PC-3 (cell line): Measurements from ENCODE around the gene KSR1. TPM values are rescaled to one million over a fixed set of nuclear protein-coding genes. Genes with fewer than 3 reads are reported as not detected.

Experiments used
- ATAC-seq: fragments of 200-7000 bp; cut with Tn5 transposase; 2 replicates; pipeline ENCODE4 v1.9.1; 2020; ENCODE audit warnings: mild to moderate bottlenecking, moderate library complexity
- BruUV-seq: library from RNA; stranded (reverse); fragments of 400-500 nt; replicated peaks from 2 replicates; lab custom pipeline; 2021; lab: Mats Ljungman, UMichigan
- CTCF ChIA-PET: fragments of 300-600 bp; sonication (Branson Sonifier 250); formaldehyde crosslinking; loops from one replicate; lab custom pipeline; 2022; ENCODE audit warnings: antibody characterized with exemption; lab: Charles Lee
- POLR2A ChIA-PET: fragments of 300-600 bp; sonication (Branson Sonifier 250); formaldehyde crosslinking; loops from one replicate; lab custom pipeline; 2022; ENCODE audit warnings: antibody characterized with exemption; ENCODE audit not compliant: unreplicated experiment; lab: Charles Lee
- DNase-seq: peaks from one replicate; pipeline ENCODE4 v3.0.0-alpha.2; 2015
- H2AFZ ChIP-seq: fragments of 300-600 bp; sonication (generic); 2 replicates; pipeline ENCODE4 v1.6.0; 2016; ENCODE audit warnings: antibody characterized with exemption, low read length
- H3F3A ChIP-seq: fragments of 300-600 bp; sonication (generic); one replicate; pipeline ENCODE4 v1.6.0; 2017; ENCODE audit warnings: antibody characterized with exemption, low read length, control low read depth, mild to moderate bottlenecking; ENCODE audit not compliant: unreplicated experiment
- H3K27ac ChIP-seq: fragments of 300-600 bp; sonication (generic); 2 replicates; pipeline ENCODE4 v1.5.1; 2016; ENCODE audit warnings: mild to moderate bottlenecking, low read length
- H3K27me3 ChIP-seq: fragments of 300-600 bp; sonication (generic); 2 replicates; pipeline ENCODE4 v1.6.1; 2016; ENCODE audit warnings: low read length, mixed read lengths
- H3K36me3 ChIP-seq: fragments of 300-600 bp; sonication (generic); 2 replicates; pipeline ENCODE4 v1.6.1; 2016; ENCODE audit warnings: low read depth, mixed run types, low read length, mixed read lengths
- H3K4me1 ChIP-seq: fragments of 300-600 bp; sonication (generic); 2 replicates; pipeline ENCODE4 v1.5.1; 2016; ENCODE audit warnings: low read length; ENCODE audit not compliant: insufficient read depth
- H3K4me2 ChIP-seq: fragments of 300-600 bp; sonication (generic); 2 replicates; pipeline ENCODE4 v1.6.0; 2016; ENCODE audit warnings: low read length
- H3K4me3 ChIP-seq: fragments of 300-600 bp; sonication (generic); 2 replicates; pipeline ENCODE4 v1.5.1; 2016; ENCODE audit warnings: mild to moderate bottlenecking, low read length, mixed read lengths
- H3K79me2 ChIP-seq: fragments of 300-600 bp; sonication (generic); 2 replicates; pipeline ENCODE4 v1.6.1; 2017; ENCODE audit warnings: low read length, mixed read lengths
- H3K9ac ChIP-seq: fragments of 300-600 bp; sonication (generic); 2 replicates; pipeline ENCODE4 v1.6.0; 2016; ENCODE audit warnings: mild to moderate bottlenecking, low read length
- H3K9me2 ChIP-seq: fragments of 300-600 bp; sonication (generic); replicated peaks from 2 replicates; pipeline ENCODE4 v1.6.1; 2016; ENCODE audit warnings: mixed run types, low read length, mixed read lengths
- H3K9me3 ChIP-seq: fragments of 300-600 bp; sonication (generic); 2 replicates; pipeline ENCODE4 v1.6.1; 2016; ENCODE audit warnings: low read length, mixed read lengths
- H4K20me1 ChIP-seq: fragments of 300-600 bp; sonication (generic); 2 replicates; pipeline ENCODE4 v1.6.1; 2016; ENCODE audit warnings: low read length, mixed read lengths
- EZH2 ChIP-seq: fragments of 300-600 bp; sonication (generic); IDR thresholded peaks from one replicate; pipeline ENCODE4 v1.6.1; 2017; ENCODE audit warnings: antibody characterized with exemption, mild to moderate bottlenecking, low read length; ENCODE audit not compliant: unreplicated experiment
- EZH2phosphoT487 ChIP-seq: fragments of 300-600 bp; sonication (generic); IDR thresholded peaks from 2 replicates; pipeline ENCODE4 v1.6.1; 2018; ENCODE audit warnings: mild to moderate bottlenecking, antibody characterized with exemption, low read length, borderline replicate concordance
- intact Hi-C: fragments of 100-400 bp; cut with micrococcal nuclease; formaldehyde crosslinking; loops from 2 replicates; pipeline ENCODE4 v1.9.0; 2023
- total RNA-seq: library from RNA; depleted of rRNA; stranded (reverse); fragments of >200 nt; gene quantifications from 2 replicates; pipeline ENCODE4 v1.2.3, GENCODE V29; 2014
- TF ChIP-seq, protein P1 (sequence below): fragments of 300-600 bp; sonication (generic); conservative IDR thresholded peaks from 2 replicates; pipeline ENCODE4 v1.5.1; 2017; ENCODE audit warnings: antibody characterized with exemption, low read depth, mild to moderate bottlenecking, low read length

Gene KSR1
- total RNA-seq, 1 experiment from 2014 or later = 1.0 TPM

DNA sequence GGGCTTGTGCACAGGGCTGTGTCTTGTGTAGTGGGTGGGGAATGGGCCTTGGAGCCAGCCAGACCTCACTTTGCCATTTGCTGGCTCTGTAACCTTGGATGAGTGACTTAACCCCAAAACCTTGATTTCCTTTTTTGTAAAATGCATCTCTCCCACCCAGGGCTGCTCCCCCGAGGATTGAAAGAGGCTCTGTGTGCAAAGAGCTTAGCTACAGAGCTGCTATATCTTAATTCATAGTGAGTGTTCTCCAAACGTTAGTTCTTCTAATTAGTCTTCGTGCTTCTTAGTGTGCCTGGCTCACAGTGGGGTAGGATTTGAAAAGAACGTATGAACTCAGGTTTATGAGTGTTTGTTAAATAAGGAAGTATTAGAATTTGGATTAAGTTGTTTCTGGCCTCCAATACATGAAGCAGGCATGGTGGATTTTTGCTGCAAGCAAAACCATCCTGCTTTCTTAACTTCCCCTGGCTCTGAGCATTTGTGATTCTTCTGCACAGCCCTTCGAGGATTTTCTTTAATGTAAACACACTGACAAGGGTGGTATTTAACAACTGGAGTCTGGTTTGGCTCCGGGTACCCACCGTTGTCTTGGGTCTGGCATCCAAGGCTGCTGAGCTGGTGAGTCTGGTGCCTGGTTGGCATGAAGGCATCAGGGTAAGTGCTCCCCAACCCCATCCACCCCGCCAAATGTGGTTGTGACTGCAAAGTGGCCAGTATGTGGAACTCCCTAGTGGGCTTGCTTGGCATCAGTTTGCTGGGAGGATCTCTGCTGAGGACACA, 29.7 kb downstream of the KSR1 start:
- no peak overlapping the region for H3K4me2 ChIP-seq
- H2AFZ ChIP-seq = no peak overlapping the region
- no peak overlapping the region for H3K27ac ChIP-seq
- H3K4me1 ChIP-seq = no peaks in the 10 kb centered on the region
- no peaks in the 10 kb centered on the region for H3K79me2 ChIP-seq
- TF ChIP-seq, protein P1, sequence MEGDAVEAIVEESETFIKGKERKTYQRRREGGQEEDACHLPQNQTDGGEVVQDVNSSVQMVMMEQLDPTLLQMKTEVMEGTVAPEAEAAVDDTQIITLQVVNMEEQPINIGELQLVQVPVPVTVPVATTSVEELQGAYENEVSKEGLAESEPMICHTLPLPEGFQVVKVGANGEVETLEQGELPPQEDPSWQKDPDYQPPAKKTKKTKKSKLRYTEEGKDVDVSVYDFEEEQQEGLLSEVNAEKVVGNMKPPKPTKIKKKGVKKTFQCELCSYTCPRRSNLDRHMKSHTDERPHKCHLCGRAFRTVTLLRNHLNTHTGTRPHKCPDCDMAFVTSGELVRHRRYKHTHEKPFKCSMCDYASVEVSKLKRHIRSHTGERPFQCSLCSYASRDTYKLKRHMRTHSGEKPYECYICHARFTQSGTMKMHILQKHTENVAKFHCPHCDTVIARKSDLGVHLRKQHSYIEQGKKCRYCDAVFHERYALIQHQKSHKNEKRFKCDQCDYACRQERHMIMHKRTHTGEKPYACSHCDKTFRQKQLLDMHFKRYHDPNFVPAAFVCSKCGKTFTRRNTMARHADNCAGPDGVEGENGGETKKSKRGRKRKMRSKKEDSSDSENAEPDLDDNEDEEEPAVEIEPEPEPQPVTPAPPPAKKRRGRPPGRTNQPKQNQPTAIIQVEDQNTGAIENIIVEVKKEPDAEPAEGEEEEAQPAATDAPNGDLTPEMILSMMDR = no peak
- TF ChIP-seq EZH2phosphoT487 = no peak
- no peak for TF ChIP-seq EZH2
- no peaks in the 10 kb centered on the region for H4K20me1 ChIP-seq
- no peak for DNase-seq
- intact Hi-C loops = no loop called here
- no peaks in the 10 kb centered on the region for H3K9me2 ChIP-seq
- POLR2A ChIA-PET = no interaction called here
- no peaks in the 10 kb centered on the region for H3K36me3 ChIP-seq
- no peaks in the 10 kb centered on the region for H3K27me3 ChIP-seq
- ATAC-seq = no peak
- H3K9me3 ChIP-seq = no peaks in the 10 kb centered on the region
- H3F3A ChIP-seq = no peaks in the 10 kb centered on the region
- H3K9ac ChIP-seq = no peak overlapping the region
- CTCF ChIA-PET = no interaction called here
- no TSS peak for BruUV-seq
- no peak overlapping the region for H3K4me3 ChIP-seq

DNA sequence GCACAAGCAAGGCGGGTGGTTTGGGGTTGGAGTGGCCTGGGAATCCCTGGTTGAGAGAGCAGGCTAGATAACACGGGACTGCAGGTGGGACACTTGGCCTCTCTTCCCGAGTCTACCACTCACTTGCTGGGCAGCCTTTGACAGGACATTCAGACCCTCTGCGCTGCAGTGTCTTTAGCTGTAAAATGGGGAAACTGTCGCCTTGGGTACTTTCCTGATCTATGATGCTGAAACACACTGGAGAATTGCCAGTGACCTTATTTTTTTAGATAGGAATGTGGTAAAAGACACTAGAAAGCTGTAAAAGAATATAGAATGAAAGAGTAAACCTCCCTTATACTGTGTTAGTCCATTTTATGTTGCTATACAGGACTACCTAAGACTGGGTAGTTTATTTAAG, 30.5 kb downstream of the KSR1 start:
- no peaks in the 10 kb centered on the region for H4K20me1 ChIP-seq

More for the DNA sequence above, 30.5 kb downstream of the KSR1 start:
- Histone ChIP-seq H3K4me2 (no peak overlapping the region), H3F3A (no peaks in the 10 kb centered on the region), H3K27ac (no peak overlapping the region), H3K79me2 (no peaks in the 10 kb centered on the region), H3K4me3 (no peak overlapping the region), H3K9ac (no peak overlapping the region), H3K4me1 (no peaks in the 10 kb centered on the region), H2AFZ (no peak overlapping the region), H3K9me3 (no peaks in the 10 kb centered on the region), H3K9me2 (no peaks in the 10 kb centered on the region), H3K27me3 (no peaks in the 10 kb centered on the region), H3K36me3 (no peaks in the 10 kb centered on the region)
- ChIA-PET CTCF (no interaction called here), POLR2A (no interaction called here)
- no peak for DNase-seq
- intact Hi-C loops = no loop called here
- ATAC-seq = no peak
- TF ChIP-seq EZH2 (no peak), EZH2phosphoT487 (no peak)
- TF ChIP-seq, protein P1 = no peak
- BruUV-seq = no TSS peak
